Liver (tissue), 9 donors: ENCODE results near the gene ANTXR2. TPM values are rescaled to one million over a fixed set of nuclear protein-coding genes. Genes with fewer than 3 reads are reported as not detected.

Experiments used
- DNase-seq: peaks from one replicate; pipeline ENCODE4 v3.0.0-alpha.2; 2017; ENCODE audit warnings: low spot score
- H3K27ac ChIP-seq, 2 donors: one replicate each; pipeline ENCODE4 v1.7.0; 2013; ENCODE audit warnings: inconsistent platforms in 2 of 2, low read length in 2 of 2, control low read depth in 1 of 2, low read depth in 1 of 2, mild to moderate bottlenecking in 1 of 2
- H3K27me3 ChIP-seq, 4 donors: one replicate each; pipeline versions ENCODE4 v1.6.1 to v1.7.0; 2013; ENCODE audit warnings: low read length in 3 of 4, inconsistent platforms in 1 of 4, mild to moderate bottlenecking in 1 of 4, moderate library complexity in 1 of 4; ENCODE audit not compliant: control insufficient read depth in 4 of 4, insufficient read depth in 4 of 4
- H3K36me3 ChIP-seq, 4 donors: one replicate each; pipeline versions ENCODE4 v1.6.1 to v1.7.0; 2013; ENCODE audit warnings: low read length in 3 of 4, mild to moderate bottlenecking in 3 of 4, low read depth in 1 of 4, moderate library complexity in 1 of 4; ENCODE audit not compliant: control insufficient read depth in 4 of 4, insufficient read depth in 3 of 4
- H3K4me1 ChIP-seq, 4 donors: one replicate each; pipeline versions ENCODE4 v1.6.1 to v1.7.0; 2013; ENCODE audit warnings: low read length in 3 of 4, mild to moderate bottlenecking in 3 of 4, moderate library complexity in 1 of 4; ENCODE audit not compliant: control insufficient read depth in 4 of 4, insufficient read depth in 4 of 4
- H3K4me3 ChIP-seq, 3 donors: one replicate each; pipeline versions ENCODE4 v1.6.1 to v1.7.0; 2013; ENCODE audit warnings: low read length in 3 of 3, control low read depth in 1 of 3, low read depth in 1 of 3, mild to moderate bottlenecking in 1 of 3
- H3K9ac ChIP-seq, 2 donors: one replicate each; pipeline ENCODE4 v1.7.0; 2013; ENCODE audit warnings: low read length in 2 of 2, mild to moderate bottlenecking in 2 of 2, moderate library complexity in 2 of 2, control low read depth in 1 of 2, low read depth in 1 of 2
- H3K9me3 ChIP-seq, 4 donors: one replicate each; pipeline versions ENCODE4 v1.6.1 to v1.7.0; 2013; ENCODE audit warnings: low read length in 3 of 4; ENCODE audit not compliant: control insufficient read depth in 4 of 4
- EGR1 ChIP-seq, 2 donors: IDR thresholded peaks; 2 replicates each; pipeline ENCODE4 v1.6.1; 2016 to 2018; ENCODE audit warnings: antibody characterized with exemption in 2 of 2, low read depth in 2 of 2
- FOXA1 ChIP-seq: IDR thresholded peaks from 2 replicates; pipeline ENCODE4 v1.6.1; 2016; ENCODE audit warnings: antibody characterized with exemption
- FOXA2 ChIP-seq: IDR thresholded peaks from 2 replicates; pipeline ENCODE4 v1.6.1; 2016; ENCODE audit warnings: antibody characterized with exemption
- GABPA ChIP-seq, 2 donors: IDR thresholded peaks in 1 of 2; conservative IDR thresholded peaks in 1 of 2; 2 replicates each; pipeline ENCODE4 v1.6.1; 2016; ENCODE audit warnings: antibody characterized with exemption in 2 of 2, mild to moderate bottlenecking in 1 of 2, moderate library complexity in 1 of 2
- HNF4A ChIP-seq, 2 donors: conservative IDR thresholded peaks; 2 replicates each; pipeline ENCODE4 v1.6.1; 2016; ENCODE audit warnings: antibody characterized with exemption in 2 of 2, mild to moderate bottlenecking in 2 of 2
- HNF4G ChIP-seq: IDR thresholded peaks from 2 replicates; pipeline ENCODE4 v1.6.1; 2016; ENCODE audit warnings: antibody characterized with exemption
- NR2F2 ChIP-seq: IDR thresholded peaks from 2 replicates; pipeline ENCODE4 v1.6.1; 2016; ENCODE audit warnings: antibody characterized with exemption
- RAD21 ChIP-seq, 2 donors: IDR thresholded peaks; 2 replicates each; pipeline ENCODE4 v1.6.1; 2016; ENCODE audit warnings: antibody characterized with exemption in 2 of 2, mild to moderate bottlenecking in 2 of 2
- RXRA ChIP-seq, 2 donors: IDR thresholded peaks; 2 replicates each; pipeline ENCODE4 v1.6.1; 2017 to 2018; ENCODE audit warnings: antibody characterized with exemption in 2 of 2, mild to moderate bottlenecking in 1 of 2
- SP1 ChIP-seq: IDR thresholded peaks from 2 replicates; pipeline ENCODE4 v1.6.1; 2018; ENCODE audit warnings: antibody characterized with exemption, mild to moderate bottlenecking
- WGBS: extraction: QIAGEN DNeasy Blood & Tissue Kit; methylation state at CpG from one replicate; pipeline ENCODE4 v1.1.7; 2013; 5-methylcytosine and 5-hydroxymethylcytosine counted together
- polyA plus RNA-seq, 2 donors: library from polyadenylated mRNA; stranded (reverse) in 1 of 2; unstranded in 1 of 2; fragments of 200-250 nt in 1 of 2; fragments of >200 nt in 1 of 2; fragmentation: Nextera tagmentation in 1 of 2; extraction: Ambion mirVana in 1 of 2; gene quantifications; one replicate each; pipeline versions ENCODE4 v1.2.1 to v1.2.3, GENCODE V29; 2013 to 2015
- total RNA-seq, 2 donors: library from RNA; depleted of rRNA; stranded (reverse); fragments of >200 nt; gene quantifications; one replicate each; pipeline ENCODE4 v1.2.3, GENCODE V29; 2014
- TF ChIP-seq, protein P1 (sequence below): IDR thresholded peaks from 2 replicates; pipeline ENCODE4 v1.6.1; 2016; ENCODE audit warnings: antibody characterized with exemption
- TF ChIP-seq, protein P2 (sequence below): IDR thresholded peaks from 2 replicates; pipeline ENCODE4 v1.6.1; 2016; ENCODE audit warnings: antibody characterized with exemption
- TF ChIP-seq, protein P3 (sequence below): IDR thresholded peaks from 2 replicates; pipeline ENCODE4 v1.6.1; 2016; ENCODE audit warnings: antibody characterized with exemption, mild to moderate bottlenecking
- TF ChIP-seq, protein P4 (sequence below): IDR thresholded peaks from 2 replicates; pipeline ENCODE4 v1.6.1; 2016; ENCODE audit warnings: antibody characterized with exemption
- donor health status: healthy.
- donor health status: healthy.
- donor health status: healthy.
- donor health status: healthy.
- donor health status: healthy.

Gene ANTXR2
- total and polyA plus RNA-seq, 4 donors: 16.1 to 30.5 (median 21.3) TPM

DNA sequence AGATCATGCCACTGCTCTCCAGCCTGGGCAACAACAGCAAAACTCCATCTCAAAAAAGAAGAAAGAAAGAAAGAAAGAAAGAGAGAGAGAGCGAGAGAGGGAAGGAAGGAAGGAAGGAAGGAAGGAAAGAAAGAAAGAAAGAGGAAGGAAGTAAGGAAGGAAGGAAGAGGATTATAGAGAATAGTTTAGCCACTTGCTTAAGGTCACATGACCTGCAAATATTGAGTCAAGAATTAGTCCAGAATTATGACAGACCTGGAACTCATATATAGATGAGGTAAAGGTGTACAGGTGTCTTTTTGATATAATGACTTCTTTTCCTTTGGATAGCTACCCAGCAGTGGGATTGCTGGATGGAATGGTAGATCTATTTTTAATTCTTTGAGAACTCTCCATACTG is 25.6 kb upstream of the ANTXR2 start:
- 78% methylated on average over 1 of the region's 1 CpG for WGBS
- Histone ChIP-seq H3K27me3 (no peaks in the 10 kb centered on the region), H3K36me3 (no peaks in the 10 kb centered on the region), H3K4me3 (no peak overlapping the region), H3K27ac (no peak overlapping the region), H3K9me3 (no peaks in the 10 kb centered on the region), H3K9ac (no peak overlapping the region), H3K4me1 (no peaks in the 10 kb centered on the region)
- TF ChIP-seq, protein P1, sequence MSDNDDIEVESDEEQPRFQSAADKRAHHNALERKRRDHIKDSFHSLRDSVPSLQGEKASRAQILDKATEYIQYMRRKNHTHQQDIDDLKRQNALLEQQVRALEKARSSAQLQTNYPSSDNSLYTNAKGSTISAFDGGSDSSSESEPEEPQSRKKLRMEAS: no peak
- TF ChIP-seq SP1 (no peak), HNF4A (conservative IDR thresholded peaks at IDR 0.05) (no peak)
- no peak for DNase-seq

DNA sequence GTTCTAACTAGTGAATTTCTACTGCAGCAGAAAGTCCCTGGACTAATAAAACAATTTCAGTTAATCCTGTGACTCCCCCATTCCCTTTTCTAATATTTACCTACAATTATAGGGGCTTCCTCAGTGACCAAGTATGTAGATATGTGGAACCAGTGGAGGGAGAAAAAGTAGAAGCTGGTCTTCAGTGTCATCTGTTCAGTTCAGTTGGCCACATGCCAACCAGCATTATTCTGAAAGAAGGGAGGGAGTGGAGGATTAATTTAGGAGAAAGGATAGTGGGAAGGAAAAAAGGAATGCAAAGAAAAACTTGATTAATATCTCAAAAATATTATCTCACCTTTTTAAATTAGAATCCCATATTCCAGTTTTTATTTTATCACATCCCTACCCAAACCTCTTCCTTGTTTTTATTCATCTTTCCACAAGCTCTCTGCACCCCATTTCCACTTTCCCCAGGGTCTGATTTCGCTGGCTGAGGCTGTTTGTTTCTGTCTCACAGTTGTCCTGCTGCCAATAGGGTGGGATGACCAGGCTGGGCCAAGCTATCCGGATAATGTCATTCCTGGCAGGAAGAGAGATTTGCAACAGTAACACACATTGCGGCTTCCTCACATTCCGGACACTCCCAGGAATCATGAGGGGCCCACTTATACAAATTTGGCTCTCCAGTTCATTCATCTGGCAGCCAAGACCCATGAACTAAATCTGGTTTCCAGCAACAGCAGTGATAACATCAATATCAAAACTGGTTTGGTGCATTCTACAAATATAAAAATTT is 24.6 kb upstream of the ANTXR2 start:
- no peaks in the 10 kb centered on the region for H3K36me3 ChIP-seq
- H3K9me3 ChIP-seq: no peaks in the 10 kb centered on the region
- no peak overlapping the region for H3K4me3 ChIP-seq
- no peak for TF ChIP-seq HNF4A (conservative IDR thresholded peaks at IDR 0.05)
- TF ChIP-seq, protein P1: no peak
- 65% methylated on average over 4 of the region's 4 CpGs for WGBS
- H3K4me1 ChIP-seq: no peaks in the 10 kb centered on the region
- H3K9ac ChIP-seq: no peak overlapping the region
- DNase-seq: no peak
- no peak overlapping the region for H3K27ac ChIP-seq
- no peaks in the 10 kb centered on the region for H3K27me3 ChIP-seq

DNA sequence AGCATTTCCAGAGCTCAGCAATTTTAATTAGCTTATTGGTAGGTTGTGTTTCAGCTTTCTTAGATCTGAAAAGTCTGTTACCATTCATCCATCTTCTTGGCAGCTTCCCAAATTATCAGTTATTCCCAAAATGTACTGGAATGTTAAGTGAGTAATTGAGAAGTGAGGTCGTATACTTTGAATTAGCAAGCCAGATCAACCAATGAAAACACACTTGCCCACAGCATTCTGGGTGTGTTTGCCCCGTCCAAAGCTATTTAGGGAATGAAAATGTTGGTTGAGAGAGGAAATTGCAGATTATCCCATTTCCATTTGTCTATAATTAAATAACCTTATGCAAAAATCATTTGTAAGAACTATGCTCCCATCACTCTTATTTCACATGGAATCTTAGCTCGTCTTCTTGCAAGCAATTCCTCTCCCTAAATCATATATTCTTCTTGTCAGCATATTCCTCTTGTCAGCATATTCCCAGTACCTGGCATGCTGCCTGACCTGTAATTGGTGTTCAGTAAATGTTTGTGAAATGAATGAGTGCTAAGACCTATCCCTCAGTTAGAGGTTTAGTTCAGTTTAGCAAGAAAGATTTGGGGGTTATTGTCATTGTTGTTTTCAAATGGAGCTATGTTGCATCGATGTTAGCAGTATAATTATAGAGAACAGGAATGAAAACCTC is 23.3 kb upstream of the ANTXR2 start:
- no peaks in the 10 kb centered on the region for H3K9me3 ChIP-seq
- no peak overlapping the region for H3K4me3 ChIP-seq
- DNase-seq: no peak
- H3K9ac ChIP-seq: no peak overlapping the region
- H3K27me3 ChIP-seq: no peaks in the 10 kb centered on the region
- no peak for TF ChIP-seq GABPA (IDR thresholded peaks at IDR 0.05 in 1 of 2, conservative IDR thresholded peaks at IDR 0.05 in 1 of 2)
- TF ChIP-seq SP1: no peak
- no peak for TF ChIP-seq NR2F2
- TF ChIP-seq, protein P2, sequence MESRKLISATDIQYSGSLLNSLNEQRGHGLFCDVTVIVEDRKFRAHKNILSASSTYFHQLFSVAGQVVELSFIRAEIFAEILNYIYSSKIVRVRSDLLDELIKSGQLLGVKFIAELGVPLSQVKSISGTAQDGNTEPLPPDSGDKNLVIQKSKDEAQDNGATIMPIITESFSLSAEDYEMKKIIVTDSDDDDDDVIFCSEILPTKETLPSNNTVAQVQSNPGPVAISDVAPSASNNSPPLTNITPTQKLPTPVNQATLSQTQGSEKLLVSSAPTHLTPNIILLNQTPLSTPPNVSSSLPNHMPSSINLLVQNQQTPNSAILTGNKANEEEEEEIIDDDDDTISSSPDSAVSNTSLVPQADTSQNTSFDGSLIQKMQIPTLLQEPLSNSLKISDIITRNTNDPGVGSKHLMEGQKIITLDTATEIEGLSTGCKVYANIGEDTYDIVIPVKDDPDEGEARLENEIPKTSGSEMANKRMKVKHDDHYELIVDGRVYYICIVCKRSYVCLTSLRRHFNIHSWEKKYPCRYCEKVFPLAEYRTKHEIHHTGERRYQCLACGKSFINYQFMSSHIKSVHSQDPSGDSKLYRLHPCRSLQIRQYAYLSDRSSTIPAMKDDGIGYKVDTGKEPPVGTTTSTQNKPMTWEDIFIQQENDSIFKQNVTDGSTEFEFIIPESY: no peak
- TF ChIP-seq HNF4G: no peak
- TF ChIP-seq, protein P3, sequence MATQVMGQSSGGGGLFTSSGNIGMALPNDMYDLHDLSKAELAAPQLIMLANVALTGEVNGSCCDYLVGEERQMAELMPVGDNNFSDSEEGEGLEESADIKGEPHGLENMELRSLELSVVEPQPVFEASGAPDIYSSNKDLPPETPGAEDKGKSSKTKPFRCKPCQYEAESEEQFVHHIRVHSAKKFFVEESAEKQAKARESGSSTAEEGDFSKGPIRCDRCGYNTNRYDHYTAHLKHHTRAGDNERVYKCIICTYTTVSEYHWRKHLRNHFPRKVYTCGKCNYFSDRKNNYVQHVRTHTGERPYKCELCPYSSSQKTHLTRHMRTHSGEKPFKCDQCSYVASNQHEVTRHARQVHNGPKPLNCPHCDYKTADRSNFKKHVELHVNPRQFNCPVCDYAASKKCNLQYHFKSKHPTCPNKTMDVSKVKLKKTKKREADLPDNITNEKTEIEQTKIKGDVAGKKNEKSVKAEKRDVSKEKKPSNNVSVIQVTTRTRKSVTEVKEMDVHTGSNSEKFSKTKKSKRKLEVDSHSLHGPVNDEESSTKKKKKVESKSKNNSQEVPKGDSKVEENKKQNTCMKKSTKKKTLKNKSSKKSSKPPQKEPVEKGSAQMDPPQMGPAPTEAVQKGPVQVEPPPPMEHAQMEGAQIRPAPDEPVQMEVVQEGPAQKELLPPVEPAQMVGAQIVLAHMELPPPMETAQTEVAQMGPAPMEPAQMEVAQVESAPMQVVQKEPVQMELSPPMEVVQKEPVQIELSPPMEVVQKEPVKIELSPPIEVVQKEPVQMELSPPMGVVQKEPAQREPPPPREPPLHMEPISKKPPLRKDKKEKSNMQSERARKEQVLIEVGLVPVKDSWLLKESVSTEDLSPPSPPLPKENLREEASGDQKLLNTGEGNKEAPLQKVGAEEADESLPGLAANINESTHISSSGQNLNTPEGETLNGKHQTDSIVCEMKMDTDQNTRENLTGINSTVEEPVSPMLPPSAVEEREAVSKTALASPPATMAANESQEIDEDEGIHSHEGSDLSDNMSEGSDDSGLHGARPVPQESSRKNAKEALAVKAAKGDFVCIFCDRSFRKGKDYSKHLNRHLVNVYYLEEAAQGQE: no peak
- no peak for TF ChIP-seq FOXA2
- TF ChIP-seq RAD21 (IDR thresholded peaks at IDR 0.05): no peak
- TF ChIP-seq, protein P1: no peak
- TF ChIP-seq, protein P4, sequence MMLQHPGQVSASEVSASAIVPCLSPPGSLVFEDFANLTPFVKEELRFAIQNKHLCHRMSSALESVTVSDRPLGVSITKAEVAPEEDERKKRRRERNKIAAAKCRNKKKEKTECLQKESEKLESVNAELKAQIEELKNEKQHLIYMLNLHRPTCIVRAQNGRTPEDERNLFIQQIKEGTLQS: no peak
- TF ChIP-seq RXRA (IDR thresholded peaks at IDR 0.05): no peak
- no peak for TF ChIP-seq EGR1 (IDR thresholded peaks at IDR 0.05; ENCODE audit: low read depth in 2 of 2)
- TF ChIP-seq FOXA1: no peak
- no peak overlapping the region for H3K27ac ChIP-seq
- WGBS: 74% methylated on average over 4 of the region's 4 CpGs
- no peaks in the 10 kb centered on the region for H3K36me3 ChIP-seq
- H3K4me1 ChIP-seq: no peaks in the 10 kb centered on the region
